H9 (cell line): ENCODE results near the gene ARCN1. TPM values are rescaled to one million over a fixed set of nuclear protein-coding genes. Genes with fewer than 3 reads are reported as not detected.

ENCODE experiments used
- DNase-seq: peaks from one replicate; pipeline ENCODE4 v3.0.0-alpha.2; 2017
- H2AFZ ChIP-seq: one replicate; pipeline ENCODE4 v1.6.1; 2013; ENCODE audit warnings: mild to moderate bottlenecking, low read length, control low read depth, moderate library complexity
- H2AK5ac ChIP-seq: 2 replicates; pipeline ENCODE4 v1.6.1; 2013; ENCODE audit warnings: low read length, control low read depth, mixed read lengths; ENCODE audit not compliant: insufficient read length
- H2BK120ac ChIP-seq: one replicate; pipeline ENCODE4 v1.6.1; 2013; ENCODE audit warnings: low read depth, mild to moderate bottlenecking, low read length, control low read depth, inconsistent platforms; ENCODE audit not compliant: poor library complexity, severe bottlenecking
- H2BK12ac ChIP-seq: 2 replicates; pipeline ENCODE4 v1.6.1; 2013; ENCODE audit warnings: low read length, control low read depth, mixed read lengths, low read depth; ENCODE audit not compliant: insufficient read length
- H2BK15ac ChIP-seq: 2 replicates; pipeline ENCODE4 v1.6.1; 2013; ENCODE audit warnings: low read depth, low read length, control low read depth
- H2BK20ac ChIP-seq: one replicate; pipeline ENCODE4 v1.6.1; 2013; ENCODE audit warnings: low read depth, mild to moderate bottlenecking, low read length, control low read depth, inconsistent platforms; ENCODE audit not compliant: poor library complexity, severe bottlenecking
- H2BK5ac ChIP-seq: 2 replicates; pipeline ENCODE4 v1.6.1; 2013; ENCODE audit warnings: low read length, control low read depth, mixed read lengths; ENCODE audit not compliant: insufficient read length
- H3K14ac ChIP-seq: 2 replicates; pipeline ENCODE4 v1.6.1; 2013; ENCODE audit warnings: low read length, control low read depth; ENCODE audit not compliant: insufficient read depth
- H3K18ac ChIP-seq: 2 replicates; pipeline ENCODE4 v1.6.1; 2013; ENCODE audit warnings: low read depth, mild to moderate bottlenecking, mixed read lengths, low read length, control low read depth; ENCODE audit not compliant: insufficient read length
- H3K23ac ChIP-seq: 2 replicates; pipeline ENCODE4 v1.6.1; 2013; ENCODE audit warnings: low read length, control low read depth, mixed read lengths, low read depth; ENCODE audit not compliant: insufficient read length
- H3K23me2 ChIP-seq: 2 replicates; pipeline ENCODE4 v1.6.1; 2013; ENCODE audit warnings: low read depth, mild to moderate bottlenecking, mixed read lengths, low read length, control low read depth; ENCODE audit not compliant: insufficient read length, poor library complexity, severe bottlenecking
- H3K27ac ChIP-seq: 2 replicates; pipeline ENCODE4 v1.5.1; 2013; ENCODE audit warnings: low read length, control low read depth, mixed read lengths, low read depth; ENCODE audit not compliant: insufficient read length
- H3K27me3 ChIP-seq: 2 replicates; pipeline ENCODE4 v1.6.1; 2013; ENCODE audit warnings: low read length, control low read depth, inconsistent platforms; ENCODE audit not compliant: insufficient read depth
- H3K4ac ChIP-seq: 2 replicates; pipeline ENCODE4 v1.6.1; 2013; ENCODE audit warnings: low read depth, mild to moderate bottlenecking, control low read depth, inconsistent platforms, low read length, moderate library complexity
- H3K4me1 ChIP-seq: 2 replicates; pipeline ENCODE4 v1.6.1; 2013; ENCODE audit warnings: low read length, control low read depth, inconsistent platforms; ENCODE audit not compliant: insufficient read depth
- H3K4me2 ChIP-seq: 2 replicates; pipeline ENCODE4 v1.6.1; 2013; ENCODE audit warnings: low read length, control low read depth, mixed read lengths; ENCODE audit not compliant: insufficient read length, insufficient read depth
- H3K56ac ChIP-seq: 2 replicates; pipeline ENCODE4 v1.6.1; 2013; ENCODE audit warnings: low read depth, mild to moderate bottlenecking, mixed read lengths, low read length, control low read depth; ENCODE audit not compliant: insufficient read length
- H3K79me1 ChIP-seq: 2 replicates; pipeline ENCODE4 v1.6.1; 2013; ENCODE audit warnings: low read depth, mild to moderate bottlenecking, moderate library complexity, low read length, control low read depth, inconsistent platforms; ENCODE audit not compliant: insufficient read depth, poor library complexity, severe bottlenecking
- H3K79me2 ChIP-seq: 2 replicates; pipeline ENCODE4 v1.6.1; 2013; ENCODE audit warnings: low read length, control low read depth, inconsistent platforms; ENCODE audit not compliant: insufficient read depth
- H3K9ac ChIP-seq: 2 replicates; pipeline ENCODE4 v1.6.1; 2013; ENCODE audit warnings: low read length, control low read depth, mixed read lengths; ENCODE audit not compliant: insufficient read length; ENCODE audit errors: extremely low read depth
- H3K9me3 ChIP-seq: one replicate; pipeline ENCODE4 v1.6.1; 2013; ENCODE audit warnings: low read depth, low read length, inconsistent platforms; ENCODE audit not compliant: control insufficient read depth
- H3T11ph ChIP-seq: one replicate; pipeline ENCODE4 v1.6.1; 2013; ENCODE audit warnings: mild to moderate bottlenecking, low read length, control low read depth, inconsistent platforms
- H4K20me1 ChIP-seq: one replicate; pipeline ENCODE4 v1.6.1; 2013; ENCODE audit not compliant: control insufficient read depth, insufficient read length, insufficient read depth
- H4K5ac ChIP-seq: 2 replicates; pipeline ENCODE4 v1.6.1; 2013; ENCODE audit warnings: low read depth, mild to moderate bottlenecking, mixed read lengths, low read length, control low read depth; ENCODE audit not compliant: insufficient read length
- H4K8ac ChIP-seq: replicated peaks from 2 replicates; pipeline ENCODE4 v1.6.1; 2013; ENCODE audit warnings: low read length, control low read depth, mixed read lengths, low read depth; ENCODE audit not compliant: insufficient read length
- H4K91ac ChIP-seq: 2 replicates; pipeline ENCODE4 v1.6.1; 2013; ENCODE audit warnings: low read depth, mild to moderate bottlenecking, moderate library complexity, mixed read lengths, low read length, control low read depth; ENCODE audit not compliant: insufficient read length
- H3K27ac Mint-ChIP-seq, 3 experiments: 2 replicates in 2 of 3; 3 replicates in 1 of 3; pipeline ENCODE4 v1.8.0; 2020 to 2021; ENCODE audit warnings: mixed read lengths in 3 of 3, mild to moderate bottlenecking in 1 of 3, moderate library complexity in 1 of 3
- H3K27me3 Mint-ChIP-seq: 2 replicates; pipeline ENCODE4 v1.8.0; 2021; ENCODE audit warnings: low read depth, mild to moderate bottlenecking, moderate library complexity, mixed read lengths
- H3K36me3 Mint-ChIP-seq, 3 experiments: 2 replicates in 2 of 3; 3 replicates in 1 of 3; pipeline ENCODE4 v1.8.0; 2020 to 2021; ENCODE audit warnings: low read depth in 3 of 3, mixed read lengths in 3 of 3; ENCODE audit not compliant: insufficient read depth in 1 of 3
- H3K4me1 Mint-ChIP-seq, 2 experiments: 2 replicates each; pipeline ENCODE4 v1.8.0; 2020; ENCODE audit warnings: mixed read lengths in 2 of 2
- H3K4me3 Mint-ChIP-seq, 2 experiments: 2 replicates in 1 of 2; 3 replicates in 1 of 2; pipeline ENCODE4 v1.8.0; 2020 to 2021; ENCODE audit warnings: mild to moderate bottlenecking in 2 of 2, mixed read lengths in 2 of 2, moderate library complexity in 1 of 2
- H3K9me3 Mint-ChIP-seq, 2 experiments: 2 replicates in 1 of 2; 3 replicates in 1 of 2; pipeline ENCODE4 v1.8.0; 2020; ENCODE audit warnings: mild to moderate bottlenecking in 2 of 2, mixed read lengths in 2 of 2, moderate library complexity in 1 of 2
- WGBS: extraction: QIAGEN DNeasy Blood & Tissue Kit; methylation state at CpG from one replicate; pipeline ENCODE4 v1.1.7; 2013; ENCODE audit warnings: missing lambda C conversion rate, low lambda C conversion rate, mixed read lengths; ENCODE audit not compliant: insufficient read length; ENCODE audit errors: extremely low coverage; 5-methylcytosine and 5-hydroxymethylcytosine counted together
- total RNA-seq: library from RNA; stranded (reverse); gene quantifications from 2 replicates; pipeline ENCODE4 v1.2.1, GENCODE V29; 2021
- TF ChIP-seq, protein P1 (sequence below): fragments of 200-600 bp; sonication (generic); conservative IDR thresholded peaks from 3 replicates; pipeline ENCODE4 v1.8.0; 2021; ENCODE audit warnings: antibody characterized with exemption, mild to moderate bottlenecking

Gene ARCN1
- total RNA-seq, 1 experiment from 2014 or later = 152 TPM

DNA sequence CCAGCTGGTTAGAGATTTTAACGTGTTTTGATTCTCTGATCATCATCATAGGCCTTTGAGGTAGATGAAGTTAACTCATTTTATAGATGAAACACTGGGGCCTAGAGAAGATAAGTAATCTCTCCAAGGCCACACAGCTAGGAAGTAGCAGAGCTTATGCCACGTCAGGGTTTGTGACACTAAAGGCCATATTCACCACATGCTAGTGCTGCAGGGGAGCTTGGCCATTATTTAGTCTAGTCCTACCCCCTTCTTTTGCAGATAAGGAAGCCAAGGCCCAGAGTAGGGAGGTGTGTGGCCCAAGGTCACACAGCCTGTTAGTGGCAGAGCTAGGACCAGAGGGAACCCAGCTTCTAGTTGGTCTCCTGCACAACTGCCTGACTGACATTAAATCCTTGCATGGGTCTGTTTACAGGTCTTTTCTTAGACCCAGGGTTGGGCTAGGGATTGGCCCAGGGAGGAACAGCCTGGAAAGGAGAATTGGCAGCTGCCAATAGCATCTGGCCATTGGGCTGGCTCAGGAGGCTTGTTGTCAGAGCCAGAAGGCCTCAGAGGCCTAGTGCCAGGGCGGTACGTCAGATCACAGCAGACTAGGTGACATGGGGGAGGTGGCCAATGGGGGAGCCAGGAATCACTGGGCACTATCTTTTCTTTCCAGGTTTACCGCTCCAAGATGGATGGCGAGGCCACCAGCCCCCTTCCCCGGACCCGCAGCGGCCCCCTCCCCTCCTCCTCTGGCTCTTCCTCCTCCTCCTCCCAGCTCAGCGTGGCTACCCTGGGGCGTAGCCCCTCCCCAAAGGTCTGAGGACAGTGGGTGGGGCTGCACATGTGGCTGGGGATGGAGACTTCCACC lies 71.2 kb downstream of the ARCN1 start:
- H3K4me3 Mint-ChIP-seq = no peak overlapping the region
- Histone ChIP-seq H2BK120ac (no peak overlapping the region), H2BK20ac (no peak overlapping the region), H3K56ac (no peak overlapping the region), H3K4me2 (no peak overlapping the region), H3K23ac (no peak overlapping the region), H2AK5ac (no peak overlapping the region), H3K14ac (no peak overlapping the region), H2BK12ac (no peak overlapping the region), H3K27ac (no peak overlapping the region), H3K79me1 (no peaks in the 10 kb centered on the region), H3K9ac (no peak overlapping the region), H3K27me3 (no peaks in the 10 kb centered on the region), H4K20me1 (no peaks in the 10 kb centered on the region), H4K91ac (no peak overlapping the region), H2BK15ac (no peak overlapping the region), H3T11ph (no peak overlapping the region), H3K23me2 (no peaks in the 10 kb centered on the region), H3K18ac (no peak overlapping the region), H4K8ac (no peak overlapping the region), H4K5ac (no peak overlapping the region), H3K79me2 (no peaks in the 10 kb centered on the region), H3K4ac (no peak overlapping the region), H2BK5ac (no peak overlapping the region), H2AFZ (no peak overlapping the region), H3K4me1 (no peaks in the 10 kb centered on the region), H3K9me3 (no peaks in the 10 kb centered on the region)
- H3K4me1 Mint-ChIP-seq = no peaks in the 10 kb centered on the region
- peaks cover 33 to 78% (median 77%) of the 10 kb centered on the region in 3 experiments; a peak in 6 of 7 replicates for H3K36me3 Mint-ChIP-seq
- TF ChIP-seq, protein P1, sequence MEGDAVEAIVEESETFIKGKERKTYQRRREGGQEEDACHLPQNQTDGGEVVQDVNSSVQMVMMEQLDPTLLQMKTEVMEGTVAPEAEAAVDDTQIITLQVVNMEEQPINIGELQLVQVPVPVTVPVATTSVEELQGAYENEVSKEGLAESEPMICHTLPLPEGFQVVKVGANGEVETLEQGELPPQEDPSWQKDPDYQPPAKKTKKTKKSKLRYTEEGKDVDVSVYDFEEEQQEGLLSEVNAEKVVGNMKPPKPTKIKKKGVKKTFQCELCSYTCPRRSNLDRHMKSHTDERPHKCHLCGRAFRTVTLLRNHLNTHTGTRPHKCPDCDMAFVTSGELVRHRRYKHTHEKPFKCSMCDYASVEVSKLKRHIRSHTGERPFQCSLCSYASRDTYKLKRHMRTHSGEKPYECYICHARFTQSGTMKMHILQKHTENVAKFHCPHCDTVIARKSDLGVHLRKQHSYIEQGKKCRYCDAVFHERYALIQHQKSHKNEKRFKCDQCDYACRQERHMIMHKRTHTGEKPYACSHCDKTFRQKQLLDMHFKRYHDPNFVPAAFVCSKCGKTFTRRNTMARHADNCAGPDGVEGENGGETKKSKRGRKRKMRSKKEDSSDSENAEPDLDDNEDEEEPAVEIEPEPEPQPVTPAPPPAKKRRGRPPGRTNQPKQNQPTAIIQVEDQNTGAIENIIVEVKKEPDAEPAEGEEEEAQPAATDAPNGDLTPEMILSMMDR = no peak
- H3K27ac Mint-ChIP-seq = no peak overlapping the region
- no peaks in the 10 kb centered on the region for H3K9me3 Mint-ChIP-seq
- DNase-seq = no peak
- no CpG with 5 or more reads among the region's 11 CpGs for WGBS
- H3K27me3 Mint-ChIP-seq = no peaks in the 10 kb centered on the region
